ENCODE measurements around the gene SERPINA4. TPM values are rescaled to one million over a fixed set of nuclear protein-coding genes. Genes with fewer than 3 reads are reported as not detected.

SERPINA4 gene
- polyA plus RNA-seq, 1 of the 3 experiments (the other 2 are of a cell fraction): not detected

DNA sequence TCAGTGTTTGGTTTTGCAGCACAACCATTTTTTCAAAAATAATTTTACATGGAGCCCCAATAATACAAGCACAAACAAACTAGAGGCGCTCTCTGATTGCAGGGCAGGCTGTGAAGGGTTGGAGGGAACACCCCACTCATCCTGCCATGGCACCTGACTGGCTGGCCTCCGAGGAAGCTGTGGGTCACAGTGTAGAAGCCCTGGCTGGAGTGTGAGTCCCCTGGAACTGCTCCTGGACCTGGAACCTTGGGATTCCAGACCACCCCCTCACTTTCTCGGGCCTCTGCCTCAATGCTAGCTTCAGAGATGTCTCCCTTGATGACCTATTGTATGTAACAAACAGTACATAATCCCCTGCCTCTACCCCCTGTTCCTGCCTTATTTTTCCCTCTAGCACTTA, 37.1 kb upstream of the SERPINA4 start (continued):
- TF ChIP-seq SIN3A (IDR thresholded peaks at IDR 0.05; ENCODE audit: borderline replicate concordance, low read depth, low read length) (no peak), IRF3 (IDR thresholded peaks at IDR 0.05; ENCODE audit: low read depth, low read length) (no peak)
- TF ChIP-seq, protein P1, sequence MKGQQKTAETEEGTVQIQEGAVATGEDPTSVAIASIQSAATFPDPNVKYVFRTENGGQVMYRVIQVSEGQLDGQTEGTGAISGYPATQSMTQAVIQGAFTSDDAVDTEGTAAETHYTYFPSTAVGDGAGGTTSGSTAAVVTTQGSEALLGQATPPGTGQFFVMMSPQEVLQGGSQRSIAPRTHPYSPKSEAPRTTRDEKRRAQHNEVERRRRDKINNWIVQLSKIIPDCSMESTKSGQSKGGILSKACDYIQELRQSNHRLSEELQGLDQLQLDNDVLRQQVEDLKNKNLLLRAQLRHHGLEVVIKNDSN (IDR thresholded peaks at IDR 0.05; ENCODE audit: borderline replicate concordance, low read depth): no peak

DNA sequence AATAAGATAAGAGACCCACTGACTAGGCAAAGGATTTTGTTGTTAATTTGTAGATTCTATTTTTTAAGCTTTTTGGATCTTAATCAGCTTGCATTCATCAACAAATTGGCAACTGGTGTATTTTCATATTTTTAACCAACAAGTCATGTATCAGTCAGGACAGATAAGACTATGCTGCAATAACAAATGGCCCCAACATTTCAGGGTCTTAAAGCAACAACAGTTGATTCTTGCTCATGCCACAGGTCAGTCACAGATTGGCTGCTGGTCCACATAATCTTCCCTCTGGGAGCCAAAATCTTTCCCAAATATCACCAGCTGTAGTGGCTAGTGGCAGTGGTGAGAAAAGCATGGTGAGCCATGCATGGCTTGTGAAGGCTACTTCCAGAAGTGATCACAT, 30.1 kb upstream of the SERPINA4 start:
- Histone ChIP-seq H2AFZ (ENCODE audit: low read depth) (no peak overlapping the region), H3K4me1 (ENCODE audit: control insufficient read depth in 1 of 2, insufficient read depth in 2 of 2, low read depth in 1 of 2, low read length in 1 of 2) (no peaks in the 10 kb centered on the region), H3K4me3 (ENCODE audit: low read depth in 2 of 2, low read length in 1 of 2) (no peak overlapping the region), H3F3A (replicated peaks; ENCODE audit: insufficient read depth) (no peaks in the 10 kb centered on the region), H3K79me2 (ENCODE audit: insufficient read depth) (no peaks in the 10 kb centered on the region), H4K20me1 (ENCODE audit: insufficient read depth) (no peaks in the 10 kb centered on the region), H3K27ac (ENCODE audit: low read depth in 2 of 2, low read length in 1 of 2) (no peak overlapping the region), H3K36me3 (replicated peaks in 1 of 2; ENCODE audit: control insufficient read depth in 1 of 2, insufficient read depth in 2 of 2, low read length in 1 of 2) (no peaks in the 10 kb centered on the region), H3K9me2 (no peaks in the 10 kb centered on the region), H3K27me3 (ENCODE audit: insufficient read depth) (peaks cover 7% of the 10 kb centered on the region; the same call in 1 of the 2 replicates), H3K9me3 (no peaks in the 10 kb centered on the region), H3K9ac (no peak overlapping the region), H3K4me2 (no peak overlapping the region)
- TF ChIP-seq JUND (IDR thresholded peaks at IDR 0.05) (no peak), RXRA (IDR thresholded peaks at IDR 0.05; ENCODE audit: borderline replicate concordance, low read depth) (no peak), RFX5 (IDR thresholded peaks at IDR 0.05; ENCODE audit: low read length) (no peak), MXI1 (IDR thresholded peaks at IDR 0.05; ENCODE audit: low read depth, low read length) (no peak), USF2 (IDR thresholded peaks at IDR 0.05; ENCODE audit: borderline replicate concordance, low read depth, low read length) (no peak), POLR2AphosphoS5 (IDR thresholded peaks at IDR 0.05; ENCODE audit: low read depth, low read length) (no peak), NRF1 (IDR thresholded peaks at IDR 0.05; ENCODE audit: low read depth, low read length) (no peak), YY1 (IDR thresholded peaks at IDR 0.05; ENCODE audit: low read depth) (no peak), CHD2 (IDR thresholded peaks at IDR 0.05; ENCODE audit: low read length, partially characterized antibody) (no peak), GABPA (IDR thresholded peaks at IDR 0.05; ENCODE audit: low read depth) (no peak), EZH2phosphoT487 (IDR thresholded peaks at IDR 0.05; ENCODE audit: borderline replicate concordance, low read depth) (no peak), REST (IDR thresholded peaks at IDR 0.05; ENCODE audit: low read depth, low read length) (no peak)
- TF ChIP-seq, protein P2, sequence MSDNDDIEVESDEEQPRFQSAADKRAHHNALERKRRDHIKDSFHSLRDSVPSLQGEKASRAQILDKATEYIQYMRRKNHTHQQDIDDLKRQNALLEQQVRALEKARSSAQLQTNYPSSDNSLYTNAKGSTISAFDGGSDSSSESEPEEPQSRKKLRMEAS (IDR thresholded peaks at IDR 0.05; ENCODE audit: low read depth): no peak
- DNase-seq: no peak
- CTCF ChIA-PET: interaction anchor here (2.9 kb wide), 1 partner anchor 45 kb away, joined by 11 read pairs; no protein-coding TSS in a partner anchor
- POLR2A ChIA-PET: no interaction called here

Data from SK-N-SH (cell line).